NCI-H2227 (cell line): ENCODE measurements around the gene SLC22A12.

ENCODE experiments used
- DNase-seq: peaks from one replicate; lab custom pipeline; 2025; ENCODE audit not compliant: unreplicated experiment; lab: John Stamatoyannopoulos, UW

The SLC22A12 gene

GRCh38 chr11:64643256-64643881 is 52.3 kb downstream of the SLC22A12 start:
- peak; percentile 85 for DNase-seq

- peak; percentile 68 for DNase-seq
These were observed 53.1 kb downstream of the SLC22A12 start for GRCh38 chr11:64643920-64644646.

GRCh38 chr11:64644647-64645275 is 53.7 kb downstream of the SLC22A12 start:
- peak; percentile 65 for DNase-seq

- no peak for DNase-seq
These were observed 56.2 kb downstream of the SLC22A12 start for GRCh38 chr11:64647019-64647779.

GRCh38 chr11:64648551-64648950 is 57.5 kb downstream of the SLC22A12 start:
- DNase-seq = no peak

GRCh38 chr11:64649291-64649697 is 58.3 kb downstream of the SLC22A12 start:
- peak; percentile 39 for DNase-seq

- no peak for DNase-seq
These were observed 60.0 kb downstream of the SLC22A12 start for GRCh38 chr11:64650923-64651523.
